HS-27A (cell line): ENCODE results near the gene SMAD9.

Experiments used
- DNase-seq: peaks from one replicate; pipeline ENCODE4 v3.0.0-alpha.2; 2012; ENCODE audit warnings: low read depth, missing footprints

The SMAD9 gene

DNA sequence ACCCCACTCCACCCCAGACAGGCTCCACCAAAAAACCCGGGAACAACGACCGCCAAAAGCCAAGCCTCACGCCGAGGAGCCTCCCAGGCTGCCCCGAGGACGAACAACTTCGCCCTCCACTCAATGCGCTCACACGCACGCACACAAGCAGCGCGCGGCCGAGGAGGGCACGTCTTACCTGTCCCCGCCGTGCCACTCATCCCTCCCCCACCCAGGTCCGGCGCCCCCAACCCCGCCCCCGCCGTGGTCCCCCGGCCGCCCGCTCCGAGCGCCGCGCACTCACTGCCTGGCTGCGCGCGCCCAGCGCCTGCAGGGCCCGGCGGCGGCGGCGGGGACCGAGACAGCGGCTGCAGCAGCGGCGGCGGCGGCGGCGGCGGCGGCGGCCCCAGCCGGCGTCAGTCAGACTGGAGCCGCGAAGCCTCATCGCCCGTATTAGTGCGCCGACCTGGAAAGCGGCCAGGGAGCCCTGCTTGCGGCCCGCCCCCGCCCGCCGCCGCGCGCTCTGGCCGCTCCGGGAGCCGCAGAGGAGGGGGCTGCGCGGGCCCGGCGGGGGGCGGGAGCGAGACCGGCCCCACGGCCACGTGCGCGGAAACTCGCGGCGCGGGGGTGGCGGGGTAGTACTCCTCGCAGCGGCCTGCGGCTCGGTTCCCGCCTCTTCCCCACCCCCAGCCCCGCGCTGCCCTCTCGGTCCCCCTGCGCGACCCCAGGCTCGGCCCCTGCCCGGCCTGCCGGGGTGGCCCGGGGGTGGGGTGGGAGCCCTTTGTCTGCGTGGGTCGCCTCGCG, at the start of gene SMAD9:
Gene SMAD9 (minus strand): TSS at position 406 of the 783 bp plus-strand sequence. CDS start 40,549 bp downstream, outside the sequence.
- no peak for DNase-seq

DNA sequence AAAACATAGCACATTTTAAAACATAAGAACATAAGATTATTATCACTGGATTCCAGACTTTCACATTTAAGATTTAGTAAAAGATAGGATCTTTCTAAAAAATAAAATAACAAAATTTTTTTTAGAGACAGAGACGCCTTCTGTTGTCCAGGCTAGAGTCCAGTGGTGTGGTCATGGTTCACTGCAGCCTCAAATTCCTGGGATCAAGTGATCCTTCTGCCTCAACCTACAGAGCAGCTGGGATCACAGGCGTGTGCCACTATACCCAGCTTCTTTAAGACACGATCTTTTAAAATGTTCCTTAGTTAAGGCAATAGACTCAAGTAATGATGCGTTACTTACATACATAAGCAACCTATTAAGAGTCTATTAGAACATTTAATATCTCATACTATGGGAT, 46.4 kb upstream of the SMAD9 start:
- no peak for DNase-seq

DNA sequence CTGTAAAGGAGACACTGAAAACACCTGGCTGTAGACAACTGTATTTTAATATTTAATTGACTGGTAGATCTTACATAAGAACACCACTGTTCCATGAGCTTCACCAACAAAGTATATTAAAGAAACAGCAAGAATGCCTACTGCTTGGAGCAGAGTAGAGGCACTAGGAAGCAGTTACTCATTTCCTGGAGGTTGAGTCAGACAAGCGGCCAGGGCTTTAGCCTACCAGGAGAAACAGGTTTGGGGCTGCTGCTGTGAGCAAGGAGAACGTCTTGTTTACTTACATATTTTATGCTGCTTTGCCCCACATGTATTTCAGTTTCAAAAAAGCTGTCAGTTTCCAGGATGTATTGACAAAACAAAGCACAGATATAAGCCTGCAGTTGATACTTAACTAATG, 45.7 kb upstream of the SMAD9 start:
- peak; percentile 26 for DNase-seq

- DNase-seq: no peak
Measured at GRCh38 chr13:36959456-36960116, 39.5 kb upstream of the SMAD9 start.

DNA sequence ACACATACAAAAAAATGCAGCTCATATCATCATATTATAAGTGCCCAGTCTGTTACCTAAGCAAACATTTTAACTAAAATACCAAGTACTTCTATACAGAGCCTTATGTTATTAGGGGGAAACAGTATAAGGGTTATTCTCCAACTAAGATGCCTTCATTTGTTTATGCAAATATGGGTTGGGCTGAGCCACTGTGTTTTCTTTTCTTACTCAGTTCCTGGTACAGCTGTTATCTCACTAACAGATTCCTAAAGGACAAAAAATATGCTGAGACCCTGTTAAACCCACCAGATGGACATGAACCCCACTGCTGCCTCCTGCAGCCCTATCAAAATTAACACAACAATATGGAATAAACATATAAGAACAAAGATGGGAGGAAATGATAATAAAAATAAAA, 34.5 kb upstream of the SMAD9 start:
- DNase-seq: no peak

DNA sequence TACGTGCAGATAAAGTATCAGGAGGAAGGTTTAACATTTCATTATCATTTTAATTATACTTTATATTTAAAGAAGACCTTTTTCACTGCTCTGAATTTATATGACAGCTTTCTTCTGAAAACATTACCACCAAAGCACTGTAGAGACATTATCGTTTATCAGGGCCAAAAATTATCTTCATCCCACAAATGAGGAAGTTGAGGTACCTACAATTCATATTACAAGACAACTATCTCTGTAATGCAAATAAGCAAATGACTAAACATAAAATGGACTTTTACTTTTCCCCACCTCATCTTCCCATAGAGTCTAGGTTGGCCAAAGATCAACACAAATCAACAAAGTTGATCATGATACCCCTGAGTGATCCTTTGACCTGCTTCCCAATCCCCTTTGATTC, 30.9 kb upstream of the SMAD9 start:
- DNase-seq: no peak

DNA sequence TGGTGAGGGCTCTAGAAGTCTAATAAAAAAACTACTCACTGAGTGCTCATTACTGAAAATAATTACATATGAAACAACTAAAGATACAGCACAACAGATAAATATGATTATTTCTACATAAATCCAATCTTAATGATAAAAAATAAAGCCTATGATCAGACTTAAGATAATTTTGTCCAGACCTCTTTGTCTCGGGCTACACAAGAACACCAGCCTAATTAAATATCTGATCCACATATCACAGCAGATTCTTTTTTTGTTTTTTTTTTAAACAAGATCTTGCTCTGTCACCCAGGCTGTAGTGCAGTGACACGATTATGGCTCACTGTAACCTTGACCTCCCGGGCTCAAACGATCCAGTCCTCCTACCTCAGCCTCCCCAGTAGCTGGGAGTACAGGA, 30.3 kb upstream of the SMAD9 start:
- no peak for DNase-seq

DNA sequence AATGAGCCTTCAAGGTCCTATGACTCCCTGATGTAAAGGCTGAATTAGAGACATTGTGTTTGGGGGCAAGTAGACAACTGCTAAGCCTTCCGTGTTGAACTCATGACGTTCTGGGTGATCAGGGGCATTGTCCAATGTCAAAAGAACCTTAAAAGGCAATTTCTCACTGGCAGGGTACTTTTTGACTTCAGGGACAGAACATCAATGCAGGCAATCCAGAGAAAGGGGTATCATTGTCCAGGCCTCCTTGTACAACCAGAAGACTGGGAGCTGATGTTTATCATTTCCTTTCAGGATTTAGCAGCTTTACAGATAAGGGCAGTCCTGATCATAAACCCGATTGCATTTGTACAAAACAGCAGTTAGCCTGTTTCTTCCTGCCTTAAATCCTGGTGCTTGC, 25.0 kb upstream of the SMAD9 start:
- DNase-seq: no peak

DNA sequence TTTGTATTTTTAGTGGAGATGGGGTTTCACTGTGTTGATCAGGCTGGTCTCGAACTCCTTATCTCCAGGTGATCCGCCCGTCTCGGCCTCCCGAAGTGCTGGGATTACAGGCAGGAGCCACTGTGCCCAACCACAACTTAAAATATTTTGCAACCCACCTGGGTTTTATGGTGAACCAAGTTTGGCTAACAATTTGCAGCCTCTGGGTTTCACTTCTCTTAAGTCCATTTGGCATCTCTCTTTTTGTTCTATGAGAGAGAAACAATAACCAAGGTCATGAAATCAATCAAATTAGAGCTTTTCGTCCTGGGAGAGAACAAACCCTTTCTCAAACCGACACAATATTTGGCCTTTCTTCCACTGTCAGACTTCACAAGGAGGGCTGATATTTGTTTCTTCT, 5.6 kb upstream of the SMAD9 start:
- DNase-seq: no peak

- DNase-seq: no peak
Measured at GRCh38 chr13:36924001-36924400, 4.0 kb upstream of the SMAD9 start.

GRCh38 chr13:36921631-36922301, 1.7 kb upstream of the SMAD9 start:
- DNase-seq: no peak

GRCh38 chr13:36920616-36921185, 663 bp upstream of the SMAD9 start:
- DNase-seq: no peak

DNA sequence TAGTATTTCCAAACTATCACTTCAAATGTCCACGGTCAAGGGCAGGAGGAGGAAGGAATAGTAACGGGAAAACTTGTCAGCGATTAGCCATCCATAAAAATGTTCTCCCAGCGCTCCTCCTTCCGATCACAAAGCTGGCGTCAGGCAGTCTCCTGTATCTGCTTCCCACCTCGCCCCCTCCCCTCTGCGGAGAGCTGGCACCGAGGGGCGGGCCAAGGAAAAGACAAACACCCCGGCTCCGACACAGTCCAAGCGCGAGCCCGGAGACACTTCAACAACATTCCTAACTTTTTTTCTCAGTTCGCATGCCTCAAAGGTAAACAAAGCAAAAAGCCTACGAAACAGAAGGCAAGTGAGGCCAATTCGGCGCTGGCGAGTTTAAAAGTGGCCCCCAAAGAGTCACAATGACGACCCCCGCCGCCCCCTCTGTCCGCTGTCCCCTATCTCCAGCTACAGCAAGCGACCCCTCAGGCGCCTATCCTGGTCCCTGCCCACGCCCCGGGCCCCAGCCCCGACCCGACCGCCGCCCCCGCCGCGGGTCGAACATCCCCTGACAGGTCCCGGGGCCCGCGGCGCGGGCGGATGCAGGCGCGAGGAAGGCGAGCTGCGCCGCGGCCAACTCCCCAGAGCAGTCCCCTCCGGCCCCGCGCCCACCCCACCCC, 736 bp downstream of the SMAD9 start:
- DNase-seq: no peak

GRCh38 chr13:36918246-36919131, 1.5 kb downstream of the SMAD9 start:
- no peak for DNase-seq

DNA sequence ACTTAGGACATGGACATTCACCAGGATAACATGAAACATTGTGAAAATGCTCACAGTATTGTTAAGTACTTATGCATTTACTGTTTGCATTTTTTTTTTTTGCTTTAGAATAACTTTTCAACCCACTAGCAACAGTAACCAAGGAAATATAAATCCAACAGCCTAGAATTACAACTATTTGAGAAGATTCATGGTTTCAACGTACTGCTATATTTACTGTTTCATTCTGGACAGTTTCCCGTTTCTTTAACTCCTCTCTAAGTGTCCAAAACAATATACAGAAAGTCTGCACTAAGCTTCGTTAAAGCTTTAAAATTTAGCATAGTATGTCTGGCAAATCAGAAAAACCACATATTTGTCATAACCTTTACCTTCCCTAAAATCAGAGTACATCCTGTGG, 2.7 kb downstream of the SMAD9 start:
- DNase-seq: no peak

DNA sequence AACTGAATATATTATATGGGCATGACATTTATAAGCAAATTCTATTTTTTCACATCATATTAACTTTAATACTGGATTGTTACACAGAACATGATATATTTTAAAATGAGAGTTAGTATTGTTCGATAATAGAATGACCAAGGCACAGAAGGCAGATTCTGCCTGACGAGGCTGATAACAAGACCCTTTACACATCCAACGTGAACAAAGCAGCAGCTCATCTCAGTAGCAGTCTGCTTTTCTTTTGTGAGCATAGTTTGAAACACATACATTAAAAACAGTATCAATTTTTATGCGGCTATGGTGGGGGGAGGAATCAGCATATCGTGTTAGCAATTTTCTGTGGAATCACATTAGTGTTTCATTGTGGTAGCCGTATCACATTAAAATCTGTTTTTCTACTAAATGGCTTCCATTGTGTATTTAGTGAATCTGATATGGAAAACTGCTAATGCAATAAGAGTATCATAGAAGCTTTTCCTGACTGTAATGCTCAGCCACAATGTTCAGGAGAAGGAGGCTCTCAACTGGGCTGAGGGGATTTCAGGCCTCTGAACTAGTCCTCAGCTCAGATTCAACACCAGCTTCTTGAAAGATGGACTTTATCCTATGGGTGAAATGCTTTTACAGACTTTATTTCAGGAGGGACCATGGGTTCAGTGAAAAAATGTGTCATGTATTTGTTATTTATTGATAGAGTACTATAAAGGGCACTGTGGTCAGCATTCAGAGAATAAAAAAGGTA, 4.0 kb downstream of the SMAD9 start:
- DNase-seq: no peak

DNA sequence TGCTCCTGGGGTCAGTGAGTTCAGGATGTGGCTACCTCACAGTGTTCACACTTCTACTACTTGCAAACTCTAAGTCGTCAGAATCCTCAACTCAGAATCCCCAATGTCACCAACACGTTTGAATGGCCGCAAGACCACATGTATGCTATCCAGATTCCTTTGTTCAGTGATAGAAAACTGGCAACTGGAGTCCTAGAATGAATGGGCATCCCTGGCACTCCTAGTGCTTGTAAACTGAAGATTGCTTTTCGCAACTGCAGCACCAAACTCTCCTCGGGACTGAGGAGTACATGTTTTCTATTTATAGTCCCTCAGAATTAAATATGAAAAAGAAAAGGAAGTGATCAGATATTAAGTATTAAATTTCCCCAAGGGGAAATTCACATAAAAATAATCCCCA, 4.9 kb downstream of the SMAD9 start:
- DNase-seq: no peak

DNA sequence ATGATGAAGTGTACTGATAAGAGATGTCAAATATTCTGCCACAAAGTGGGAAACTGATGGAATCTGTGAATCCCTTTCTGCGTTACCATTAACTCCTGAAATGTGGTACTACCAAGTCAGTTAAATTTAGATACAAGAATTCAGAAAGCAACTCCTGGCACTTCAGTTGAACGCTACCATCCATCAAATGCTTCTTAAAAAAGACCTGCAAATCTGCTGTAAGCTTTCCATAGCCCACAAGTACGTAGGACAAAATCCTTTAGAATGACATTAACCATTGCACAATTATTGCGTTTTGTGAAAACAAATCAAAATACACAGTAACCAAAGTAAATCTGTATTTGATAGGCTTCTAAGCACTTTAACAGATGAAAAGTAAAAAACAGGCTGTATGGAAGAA, 5.4 kb downstream of the SMAD9 start:
- DNase-seq: no peak

DNA sequence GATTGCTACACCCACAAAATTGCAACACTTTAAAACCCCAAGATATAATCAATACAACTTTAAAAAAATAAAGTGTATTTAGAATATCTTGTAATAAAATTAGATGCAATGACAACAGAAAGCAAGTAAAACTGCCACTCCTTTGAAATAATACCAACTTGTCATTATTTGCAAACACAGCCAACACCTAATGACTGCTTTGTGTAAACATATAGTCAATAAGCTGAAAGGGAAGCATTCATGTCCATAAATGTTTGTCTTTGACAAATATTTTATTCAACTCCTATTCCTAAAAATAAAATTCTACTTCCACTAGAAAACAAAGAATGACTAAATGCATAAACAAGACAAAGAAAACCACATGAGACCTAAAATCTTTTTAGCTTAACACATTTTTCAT, 6.6 kb downstream of the SMAD9 start:
- no peak for DNase-seq

DNA sequence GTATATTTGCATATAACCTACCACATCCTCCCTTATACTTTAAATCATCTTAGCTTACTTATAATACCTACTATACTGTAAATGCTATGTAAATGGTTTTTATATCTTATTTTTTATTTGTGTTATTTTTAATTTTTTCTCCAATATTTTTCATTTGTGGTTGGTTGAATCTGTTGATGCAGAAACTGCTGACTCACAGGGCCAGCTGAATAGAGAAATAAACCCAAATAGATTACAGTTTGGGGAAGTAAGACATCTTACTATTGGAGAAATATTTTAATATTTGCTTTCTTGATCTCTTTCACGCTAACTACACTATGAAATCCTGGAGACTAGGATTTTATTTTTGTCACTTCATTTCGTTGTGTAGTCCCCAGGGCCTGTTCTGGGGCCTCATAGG, 7.1 kb downstream of the SMAD9 start:
- no peak for DNase-seq

DNA sequence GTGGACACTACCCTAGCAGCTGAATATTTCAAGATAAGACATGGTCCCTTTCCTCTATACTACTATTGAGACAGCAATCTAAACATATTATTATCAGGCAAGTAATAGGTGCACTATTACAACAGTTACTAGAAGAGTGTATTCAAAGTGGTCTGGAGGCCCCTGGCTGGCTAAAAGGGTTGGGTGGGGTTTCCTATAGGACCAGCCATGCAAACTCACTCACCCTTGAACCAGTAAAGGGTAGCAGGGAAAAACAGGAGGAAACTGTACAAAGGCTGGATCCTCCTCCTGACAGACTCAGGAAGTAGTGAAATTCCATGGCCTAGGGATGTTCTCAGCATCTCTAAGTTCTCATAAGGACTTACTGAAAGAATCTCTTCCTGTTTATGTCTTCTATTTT, 7.7 kb downstream of the SMAD9 start:
- DNase-seq: no peak
